Measurements from ENCODE around the gene ZNF813. TPM values are rescaled to one million over a fixed set of nuclear protein-coding genes. Genes with fewer than 3 reads are reported as not detected.

The ZNF813 gene
- polyA plus RNA-seq, 1 of the 3 experiments (the other 2 are of a cell fraction) = 0.44 TPM

DNA sequence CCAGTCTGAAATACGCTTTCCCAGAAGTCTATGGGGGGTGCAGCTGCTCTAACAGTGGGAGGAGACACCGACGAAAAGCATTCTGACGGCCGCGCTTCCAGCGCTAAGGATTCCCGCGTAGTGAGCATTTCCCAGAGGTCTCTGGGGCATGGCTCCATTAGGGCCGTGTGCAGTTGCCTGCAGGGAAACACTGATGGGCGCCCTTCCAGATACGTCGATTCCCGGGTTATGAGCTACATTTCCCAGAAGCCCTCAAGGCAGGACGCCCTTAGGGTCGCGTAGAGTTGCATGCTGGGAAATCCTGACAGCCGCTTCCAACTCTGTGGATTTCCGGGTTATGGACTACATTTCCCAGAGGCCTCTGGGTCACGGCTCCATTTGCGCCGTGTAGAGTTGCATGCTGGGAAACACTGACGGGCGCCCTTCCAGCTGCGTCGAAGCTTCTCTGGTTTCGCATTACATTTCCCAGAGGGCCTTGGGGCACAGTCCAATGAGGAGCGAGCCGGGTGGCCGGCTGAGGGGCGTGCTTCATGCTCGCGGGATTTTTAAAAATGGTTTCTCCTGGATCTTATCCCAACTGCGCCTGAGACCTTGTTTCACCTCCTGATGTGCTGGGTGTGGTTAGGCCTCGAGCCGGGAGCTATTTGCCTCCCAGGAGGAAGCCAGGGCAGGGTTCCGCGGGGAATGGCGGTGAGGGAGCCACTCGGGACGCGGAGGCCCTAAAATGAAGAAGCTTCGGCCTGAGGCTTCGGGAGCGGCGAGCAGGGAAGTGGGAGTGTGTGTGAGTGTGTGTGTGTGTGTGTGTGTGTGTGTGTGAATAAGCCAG is 53.2 kb downstream of the ZNF813 start (continued):
- TF ChIP-seq USF1 (IDR thresholded peaks at IDR 0.05; ENCODE audit: borderline replicate concordance, low read depth) (0 out of 2 replicates have a peak, but pooled peaks have one; percentile 46), TEAD4 (IDR thresholded peaks at IDR 0.05; ENCODE audit: borderline replicate concordance, insufficient read depth) (0 out of 2 replicates have a peak, but pooled peaks have one; percentile 18)

DNA sequence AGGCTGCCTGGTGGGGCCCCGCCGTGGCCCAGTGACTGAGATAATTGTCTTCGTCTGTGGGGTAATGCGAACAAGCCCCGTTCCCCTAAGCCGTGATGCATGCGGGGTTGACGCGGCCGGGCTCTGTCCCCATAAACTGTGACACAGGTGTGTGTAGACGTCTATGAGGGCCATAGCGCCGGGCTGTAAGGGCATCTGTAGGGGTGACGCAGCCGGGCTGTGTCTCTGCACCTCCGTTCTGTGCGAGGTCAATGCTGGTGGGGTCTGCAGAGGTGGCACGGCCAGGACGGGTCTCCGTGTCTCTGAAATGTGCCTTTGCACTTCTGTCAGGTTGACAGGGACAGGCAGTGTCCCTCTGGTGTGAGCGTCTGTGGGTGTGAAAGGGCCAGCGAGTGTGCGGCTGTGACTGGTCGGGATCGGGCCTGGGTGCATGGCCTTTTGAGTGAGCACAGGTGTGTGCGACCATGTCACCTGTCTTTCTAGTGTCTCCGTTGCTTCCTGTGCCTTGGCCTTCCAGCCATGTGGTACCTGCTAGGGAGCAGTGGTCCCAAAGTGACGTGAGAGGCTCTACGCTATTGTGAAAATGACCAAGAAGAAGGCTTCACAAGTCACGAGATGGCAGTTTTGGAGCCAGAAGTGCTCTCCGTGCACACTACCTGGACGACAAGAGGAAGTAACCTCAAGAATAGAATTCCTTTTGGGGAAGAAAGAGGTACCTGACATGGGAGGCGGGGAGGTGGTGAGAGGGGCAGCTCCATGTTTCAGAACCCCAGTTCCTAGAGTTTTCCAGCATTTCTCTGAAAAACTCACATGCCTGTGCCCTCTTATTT is 54.1 kb downstream of the ZNF813 start:
- Histone ChIP-seq H3K27me3 (ENCODE audit: insufficient read depth) (no peaks in the 10 kb centered on the region), H3K36me3 (replicated peaks in 1 of 2; ENCODE audit: control insufficient read depth in 1 of 2, insufficient read depth in 2 of 2, low read length in 1 of 2) (peaks cover 0 to 5% of the 10 kb centered on the region in 2 experiments), H3K79me2 (ENCODE audit: insufficient read depth) (peaks cover 11% of the 10 kb centered on the region), H3K9ac (peak overlapping the region; percentile 59; the same call in 1 of the 2 replicates), H3K4me1 (ENCODE audit: control insufficient read depth in 1 of 2, insufficient read depth in 2 of 2, low read depth in 1 of 2, low read length in 1 of 2) (peaks cover 0 to 8% of the 10 kb centered on the region in 2 experiments; a peak in 1 of 4 replicates), H4K20me1 (ENCODE audit: insufficient read depth) (no peaks in the 10 kb centered on the region), H3K27ac (ENCODE audit: low read depth in 2 of 2, low read length in 1 of 2) (0 out of 4 replicates have a peak overlapping the region, but pooled peaks of 1 of the 2 experiments have one; percentile 25), H2AFZ (ENCODE audit: low read depth) (peak overlapping the region; percentile 99), H3K4me3 (ENCODE audit: low read depth in 2 of 2, low read length in 1 of 2) (peak overlapping the region; percentile 50 to 95), H3F3A (replicated peaks; ENCODE audit: insufficient read depth) (no peaks in the 10 kb centered on the region), H3K9me2 (no peaks in the 10 kb centered on the region), H3K4me2 (peak overlapping the region; percentile 97), H3K9me3 (peaks cover 7% of the 10 kb centered on the region; the same call in 1 of the 2 replicates)
- WGBS (ENCODE audit: low lambda C conversion rate) = 22% methylated on average over 23 of the region's 33 CpGs
- peak; percentile 19 for DNase-seq
- POLR2A ChIA-PET = interaction anchor here (0.6 kb wide), 1 partner anchor 10 kb away, joined by 3 read pairs; no protein-coding TSS in a partner anchor
- CTCF ChIA-PET = interaction anchor here (1.0 to 1.8 kb wide), 3 partner anchors 10 to 16 kb away, joined by 3 to 5 read pairs (median 4); no protein-coding TSS in a partner anchor
- TF ChIP-seq ELF1 (IDR thresholded peaks at IDR 0.05) (no peak), RFX5 (IDR thresholded peaks at IDR 0.05; ENCODE audit: low read length) (no peak), GABPA (IDR thresholded peaks at IDR 0.05; ENCODE audit: low read depth) (no peak), JUND (IDR thresholded peaks at IDR 0.05) (no peak), SMC3 (IDR thresholded peaks at IDR 0.05; ENCODE audit: low read depth, low read length) (no peak), MEF2A (IDR thresholded peaks at IDR 0.05; ENCODE audit: borderline replicate concordance, low read depth) (no peak), PBX3 (IDR thresholded peaks at IDR 0.05) (no peak), TEAD4 (IDR thresholded peaks at IDR 0.05; ENCODE audit: borderline replicate concordance, insufficient read depth) (no peak)
- TF ChIP-seq, protein P1, sequence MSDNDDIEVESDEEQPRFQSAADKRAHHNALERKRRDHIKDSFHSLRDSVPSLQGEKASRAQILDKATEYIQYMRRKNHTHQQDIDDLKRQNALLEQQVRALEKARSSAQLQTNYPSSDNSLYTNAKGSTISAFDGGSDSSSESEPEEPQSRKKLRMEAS (IDR thresholded peaks at IDR 0.05; ENCODE audit: low read depth) = no peak
- TF ChIP-seq, protein P2, sequence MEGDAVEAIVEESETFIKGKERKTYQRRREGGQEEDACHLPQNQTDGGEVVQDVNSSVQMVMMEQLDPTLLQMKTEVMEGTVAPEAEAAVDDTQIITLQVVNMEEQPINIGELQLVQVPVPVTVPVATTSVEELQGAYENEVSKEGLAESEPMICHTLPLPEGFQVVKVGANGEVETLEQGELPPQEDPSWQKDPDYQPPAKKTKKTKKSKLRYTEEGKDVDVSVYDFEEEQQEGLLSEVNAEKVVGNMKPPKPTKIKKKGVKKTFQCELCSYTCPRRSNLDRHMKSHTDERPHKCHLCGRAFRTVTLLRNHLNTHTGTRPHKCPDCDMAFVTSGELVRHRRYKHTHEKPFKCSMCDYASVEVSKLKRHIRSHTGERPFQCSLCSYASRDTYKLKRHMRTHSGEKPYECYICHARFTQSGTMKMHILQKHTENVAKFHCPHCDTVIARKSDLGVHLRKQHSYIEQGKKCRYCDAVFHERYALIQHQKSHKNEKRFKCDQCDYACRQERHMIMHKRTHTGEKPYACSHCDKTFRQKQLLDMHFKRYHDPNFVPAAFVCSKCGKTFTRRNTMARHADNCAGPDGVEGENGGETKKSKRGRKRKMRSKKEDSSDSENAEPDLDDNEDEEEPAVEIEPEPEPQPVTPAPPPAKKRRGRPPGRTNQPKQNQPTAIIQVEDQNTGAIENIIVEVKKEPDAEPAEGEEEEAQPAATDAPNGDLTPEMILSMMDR (IDR thresholded peaks at IDR 0.05) = no peak
